Kidney (tissue), 14 donors: ENCODE measurements around the gene CBLB. TPM values are rescaled to one million over a fixed set of nuclear protein-coding genes. Genes with fewer than 3 reads are reported as not detected.

Experiments
- DNase-seq, 5 donors: peaks; one replicate each; pipeline ENCODE4 v3.0.0-alpha.2; 2013 to 2020
- FAIRE-seq: peaks from 2 replicates; lab custom pipeline; 2012; peaks lifted over from hg19 to GRCh38; lab: Jason Lieb, UNC
- H3K27ac ChIP-seq, 2 donors: one replicate each; pipeline ENCODE4 v1.7.0; 2013; ENCODE audit warnings: low read depth in 2 of 2, low read length in 2 of 2, inconsistent platforms in 1 of 2
- H3K27me3 ChIP-seq: one replicate; pipeline ENCODE4 v1.7.1; 2013; ENCODE audit warnings: low read length, inconsistent platforms; ENCODE audit not compliant: control insufficient read depth, insufficient read depth
- H3K36me3 ChIP-seq, 3 donors: one replicate each; pipeline versions ENCODE4 v1.7.0 to v1.7.1; 2013; ENCODE audit warnings: low read length in 3 of 3, control low read depth in 1 of 3, inconsistent platforms in 1 of 3; ENCODE audit not compliant: insufficient read depth in 3 of 3, control insufficient read depth in 2 of 3
- H3K4me1 ChIP-seq, 3 donors: one replicate each; pipeline versions ENCODE4 v1.7.0 to v1.7.1; 2013; ENCODE audit warnings: low read length in 3 of 3, inconsistent platforms in 1 of 3, low read depth in 1 of 3; ENCODE audit not compliant: control insufficient read depth in 2 of 3, insufficient read depth in 2 of 3
- H3K4me3 ChIP-seq, 3 donors: one replicate each; pipeline versions ENCODE4 v1.7.0 to v1.8.1; 2013; ENCODE audit warnings: low read length in 3 of 3, control low read depth in 1 of 3, inconsistent platforms in 1 of 3
- H3K9ac ChIP-seq, 3 donors: one replicate each; pipeline versions ENCODE4 v1.7.0 to v1.7.1; 2013; ENCODE audit warnings: low read length in 3 of 3, control low read depth in 1 of 3, inconsistent platforms in 1 of 3
- H3K9me3 ChIP-seq, 3 donors: one replicate each; pipeline versions ENCODE4 v1.7.0 to v1.7.1; 2013; ENCODE audit warnings: low read length in 3 of 3, control low read depth in 1 of 3, inconsistent platforms in 1 of 3; ENCODE audit not compliant: control insufficient read depth in 2 of 3, insufficient read depth in 1 of 3
- intact Hi-C: fragments of 100-400 bp; cut with DNase I; formaldehyde crosslinking; loops from one replicate; pipeline ENCODE4 v1.11.1; 2022
- polyA plus RNA-seq: library from polyadenylated mRNA; stranded (reverse); fragments of 350-450 nt; fragmentation: Illumina TruSeq; extraction: RNeasy Lipid Tissue Mini Kit (QIAGEN cat#74804); gene quantifications from one replicate; pipeline ENCODE4 v1.2.3, GENCODE V29; 2014; ENCODE audit warnings: low read depth, low replicate concordance; ENCODE audit not compliant: insufficient read depth
- total RNA-seq: library from RNA; stranded (reverse); fragmentation: NEBNext Ultra II Directional; extraction: Animal tissue kit (Norgen Biotek cat#: 25700); gene quantifications from one replicate; pipeline ENCODE4 v1.2.1, GENCODE V29; 2021
- TF ChIP-seq, protein P1 (sequence below): IDR thresholded peaks from 3 replicates; pipeline ENCODE4 v1.5.1; 2012; ENCODE audit warnings: mild to moderate bottlenecking, moderate library complexity, borderline replicate concordance; ENCODE audit not compliant: insufficient read depth; ENCODE audit errors: extremely low read depth
- donor health status: control.
- donor health status: control.
- donor health status: control.
- donor health status: control.
- donor health status: control.
- donor health status: DM: yes; HTN: yes; CAD: no.
- donor health status: Normal renal cell carcinoma (clear cell type).

The CBLB gene
- total and polyA plus RNA-seq, 2 donors from 2014 or later: 7.7 to 48.4 TPM

DNA sequence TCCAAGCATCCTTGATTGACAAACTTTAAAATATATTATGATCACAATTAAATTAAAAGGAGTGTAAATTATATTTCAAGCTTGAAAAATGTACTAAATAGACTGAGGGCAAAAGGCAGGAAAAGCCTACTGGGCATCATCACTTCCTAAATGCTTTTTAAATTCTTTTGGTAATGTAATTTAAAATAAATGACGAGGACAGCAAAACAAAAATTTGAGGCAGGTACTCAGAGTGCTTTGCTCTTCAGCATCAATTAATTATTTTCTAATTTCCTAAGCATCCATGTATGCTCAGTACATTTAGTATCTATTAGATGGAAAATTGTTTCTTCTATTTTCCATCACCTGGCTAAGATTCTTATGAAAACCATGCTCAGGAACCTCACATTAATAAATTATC is 5.2 kb downstream of the CBLB start:
- Histone ChIP-seq H3K9ac (no peak overlapping the region), H3K27me3 (no peaks in the 10 kb centered on the region), H3K9me3 (no peaks in the 10 kb centered on the region), H3K27ac (no peak overlapping the region), H3K36me3 (no peaks in the 10 kb centered on the region), H3K4me1 (peaks cover 0 to 13% (median 0%) of the 10 kb centered on the region in 3 donors), H3K4me3 (no peak overlapping the region)
- TF ChIP-seq, protein P1, sequence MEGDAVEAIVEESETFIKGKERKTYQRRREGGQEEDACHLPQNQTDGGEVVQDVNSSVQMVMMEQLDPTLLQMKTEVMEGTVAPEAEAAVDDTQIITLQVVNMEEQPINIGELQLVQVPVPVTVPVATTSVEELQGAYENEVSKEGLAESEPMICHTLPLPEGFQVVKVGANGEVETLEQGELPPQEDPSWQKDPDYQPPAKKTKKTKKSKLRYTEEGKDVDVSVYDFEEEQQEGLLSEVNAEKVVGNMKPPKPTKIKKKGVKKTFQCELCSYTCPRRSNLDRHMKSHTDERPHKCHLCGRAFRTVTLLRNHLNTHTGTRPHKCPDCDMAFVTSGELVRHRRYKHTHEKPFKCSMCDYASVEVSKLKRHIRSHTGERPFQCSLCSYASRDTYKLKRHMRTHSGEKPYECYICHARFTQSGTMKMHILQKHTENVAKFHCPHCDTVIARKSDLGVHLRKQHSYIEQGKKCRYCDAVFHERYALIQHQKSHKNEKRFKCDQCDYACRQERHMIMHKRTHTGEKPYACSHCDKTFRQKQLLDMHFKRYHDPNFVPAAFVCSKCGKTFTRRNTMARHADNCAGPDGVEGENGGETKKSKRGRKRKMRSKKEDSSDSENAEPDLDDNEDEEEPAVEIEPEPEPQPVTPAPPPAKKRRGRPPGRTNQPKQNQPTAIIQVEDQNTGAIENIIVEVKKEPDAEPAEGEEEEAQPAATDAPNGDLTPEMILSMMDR: no peak
- no peak for DNase-seq
- intact Hi-C loops: no loop called here
- no peak for FAIRE-seq

- Histone ChIP-seq H3K4me1 (peaks cover 0 to 13% (median 0%) of the 10 kb centered on the region in 3 donors), H3K36me3 (peaks cover 0 to 3% (median 0%) of the 10 kb centered on the region in 3 donors), H3K4me3 (no peak overlapping the region), H3K27me3 (no peaks in the 10 kb centered on the region), H3K9me3 (no peaks in the 10 kb centered on the region), H3K9ac (no peak overlapping the region), H3K27ac (no peak overlapping the region)
- intact Hi-C loops: no loop called here
- TF ChIP-seq, protein P1: no peak
- FAIRE-seq: no peak
- peak in 1 of 5 donors; percentile 48 for DNase-seq
Observed at GRCh38 chr3:105862217-105862616, 6.6 kb downstream of the CBLB start.

DNA sequence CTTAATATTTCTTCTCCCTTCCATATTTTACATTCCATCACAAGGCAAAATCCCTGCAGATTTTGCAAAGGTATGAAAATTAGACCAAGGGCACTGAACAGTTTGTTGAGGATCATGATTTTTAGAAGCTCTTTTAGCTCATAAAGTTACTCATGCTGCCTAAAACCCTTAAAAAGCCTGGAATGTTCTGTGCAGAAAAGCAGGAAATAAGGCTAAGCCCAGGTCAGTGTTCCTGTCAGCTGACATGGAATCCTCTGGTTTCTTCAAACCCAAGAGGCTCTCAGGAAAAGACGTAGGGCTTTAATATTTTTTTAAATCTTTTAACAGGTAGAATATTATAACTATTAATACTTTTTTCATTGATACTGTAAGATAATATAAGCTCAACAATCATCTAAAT is 8.2 kb downstream of the CBLB start:
- intact Hi-C loops: no loop called here
- DNase-seq (peak in 1 of 5 donors; percentile 37), FAIRE-seq (peak; percentile 6)
- TF ChIP-seq, protein P1: no peak
- Histone ChIP-seq H3K36me3 (peaks cover 0 to 3% (median 0%) of the 10 kb centered on the region in 3 donors), H3K4me3 (no peak overlapping the region), H3K27ac (peak overlapping the region in 1 of 2 donors; percentile 70), H3K27me3 (no peaks in the 10 kb centered on the region), H3K9ac (no peak overlapping the region), H3K4me1 (peaks cover 0 to 6% (median 0%) of the 10 kb centered on the region in 3 donors), H3K9me3 (no peaks in the 10 kb centered on the region)

DNA sequence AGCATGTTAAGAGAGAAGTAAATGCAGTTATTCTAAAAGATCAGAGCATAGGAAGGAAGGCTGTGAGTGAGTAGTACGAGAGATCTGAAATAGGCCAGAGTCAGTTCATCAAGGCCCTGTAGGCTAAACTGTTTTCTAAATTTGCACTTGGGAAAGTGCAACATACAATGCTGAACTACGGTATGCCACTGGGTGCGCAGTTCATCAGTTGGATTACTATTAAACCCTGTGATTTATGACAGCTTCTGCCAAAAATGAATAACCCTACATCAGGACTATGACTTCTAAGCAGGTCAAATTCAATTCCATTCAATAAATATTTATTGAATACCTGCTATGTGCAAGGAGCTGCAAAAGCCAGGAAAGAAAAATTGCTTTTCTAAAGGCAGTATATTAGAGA is 10.8 kb downstream of the CBLB start:
- intact Hi-C loops: no loop called here
- FAIRE-seq (no peak), DNase-seq (no peak)
- no peak overlapping the region for H3K27ac ChIP-seq
- H3K36me3 ChIP-seq: peaks cover 3 to 7% (median 3%) of the 10 kb centered on the region in 3 donors
- H3K9me3 ChIP-seq: peaks cover 0 to 2% (median 0%) of the 10 kb centered on the region in 3 donors
- TF ChIP-seq, protein P1: no peak
- H3K9ac ChIP-seq: no peak overlapping the region
- no peaks in the 10 kb centered on the region for H3K4me1 ChIP-seq
- no peak overlapping the region for H3K4me3 ChIP-seq
- no peaks in the 10 kb centered on the region for H3K27me3 ChIP-seq
